ENCODE data around the gene QRICH1.

Gene QRICH1

GRCh38 chr3:49132437-49133225 is 38.8 kb upstream of the QRICH1 start, which contains the start of gene LAMB2:
LAMB2 (minus strand) TSS chr3:49133050; CDS start chr3:49132867, 183 bp downstream.
- DNase-seq (ENCODE audit: low read depth): peak; percentile 58

GRCh38 chr3:49132073-49132436 is 38.2 kb upstream of the QRICH1 start:
- H3K4me3 ChIP-seq (ENCODE audit: control insufficient read depth, low read depth, low read length): peak overlapping the region; percentile 83
- no peak for DNase-seq (ENCODE audit: low read depth)
- TF ChIP-seq CTCF (IDR thresholded peaks at IDR 0.05; ENCODE audit: control insufficient read depth, insufficient read depth, low read depth, low read length, missing control alignments): no peak

More at GRCh38 chr3:49132437-49133225, 38.8 kb upstream of the QRICH1 start, which contains the start of gene LAMB2:
- H3K4me3 ChIP-seq (ENCODE audit: control insufficient read depth, low read depth, low read length): peak within 1 kb of the TSS; percentile 83
- TF ChIP-seq CTCF (IDR thresholded peaks at IDR 0.05; ENCODE audit: control insufficient read depth, insufficient read depth, low read depth, low read length, missing control alignments): peak; percentile 9

- H3K4me3 ChIP-seq (ENCODE audit: control insufficient read depth, low read depth, low read length): peak overlapping the region; percentile 83
- TF ChIP-seq CTCF (IDR thresholded peaks at IDR 0.05; ENCODE audit: control insufficient read depth, insufficient read depth, low read depth, low read length, missing control alignments): no peak
- no peak for DNase-seq (ENCODE audit: low read depth)
Measured at GRCh38 chr3:49131576-49131975, 37.7 kb upstream of the QRICH1 start.

- H3K4me3 ChIP-seq (ENCODE audit: control insufficient read depth, low read depth, low read length): no peak overlapping the region; the same call in 1 of the 2 replicates
- TF ChIP-seq CTCF (IDR thresholded peaks at IDR 0.05; ENCODE audit: control insufficient read depth, insufficient read depth, low read depth, low read length, missing control alignments): no peak
- no peak for DNase-seq (ENCODE audit: low read depth)
Measured at GRCh38 chr3:49131040-49131439, 37.2 kb upstream of the QRICH1 start.

- no peak for DNase-seq (ENCODE audit: low read depth)
Measured at GRCh38 chr3:49124991-49125670, 31.3 kb upstream of the QRICH1 start.

GRCh38 chr3:49124203-49124602 is 30.3 kb upstream of the QRICH1 start:
- no peak overlapping the region for H3K4me3 ChIP-seq (ENCODE audit: control insufficient read depth, low read depth, low read length)
- no peak for DNase-seq (ENCODE audit: low read depth)
- no peak for TF ChIP-seq CTCF (IDR thresholded peaks at IDR 0.05; ENCODE audit: control insufficient read depth, insufficient read depth, low read depth, low read length, missing control alignments)

More at GRCh38 chr3:49124991-49125670, 31.3 kb upstream of the QRICH1 start:
- TF ChIP-seq CTCF (IDR thresholded peaks at IDR 0.05; ENCODE audit: control insufficient read depth, insufficient read depth, low read depth, low read length, missing control alignments): no peak
- no peak overlapping the region for H3K4me3 ChIP-seq (ENCODE audit: control insufficient read depth, low read depth, low read length)

All from AG09309 (cell line).